Kidney epithelial cell (primary cell): ENCODE results near the gene PNO1. TPM values are rescaled to one million over a fixed set of nuclear protein-coding genes. Genes with fewer than 3 reads are reported as not detected.

Experiments used
- DNase-seq: peaks from one replicate; pipeline ENCODE4 v3.0.0-alpha.2; 2010; ENCODE audit warnings: low read depth
- H3K27me3 ChIP-seq: 2 replicates; pipeline ENCODE4 v1.6.0; 2011; ENCODE audit warnings: low read length; ENCODE audit not compliant: control insufficient read depth, insufficient read depth
- H3K36me3 ChIP-seq: 2 replicates; pipeline ENCODE4 v1.5.1; 2011; ENCODE audit warnings: low read length; ENCODE audit not compliant: control insufficient read depth, insufficient read depth
- H3K4me3 ChIP-seq: 2 replicates; pipeline ENCODE4 v1.5.1; 2011; ENCODE audit warnings: low read depth, mild to moderate bottlenecking, control low read depth, low read length
- total RNA-seq: library from RNA; depleted of rRNA; stranded (reverse); fragments of >200 nt; gene quantifications from 2 replicates; pipeline ENCODE4 v1.2.3, GENCODE V29; 2015
- TF ChIP-seq, protein P1 (sequence below): IDR thresholded peaks from 2 replicates; pipeline ENCODE4 v1.5.1; 2011; ENCODE audit warnings: mild to moderate bottlenecking, moderate library complexity, low read length, control low read depth, inconsistent platforms; ENCODE audit not compliant: insufficient read depth, poor library complexity, severe bottlenecking

Gene PNO1
- total RNA-seq, 1 donor from 2014 or later = 21.2 TPM

DNA sequence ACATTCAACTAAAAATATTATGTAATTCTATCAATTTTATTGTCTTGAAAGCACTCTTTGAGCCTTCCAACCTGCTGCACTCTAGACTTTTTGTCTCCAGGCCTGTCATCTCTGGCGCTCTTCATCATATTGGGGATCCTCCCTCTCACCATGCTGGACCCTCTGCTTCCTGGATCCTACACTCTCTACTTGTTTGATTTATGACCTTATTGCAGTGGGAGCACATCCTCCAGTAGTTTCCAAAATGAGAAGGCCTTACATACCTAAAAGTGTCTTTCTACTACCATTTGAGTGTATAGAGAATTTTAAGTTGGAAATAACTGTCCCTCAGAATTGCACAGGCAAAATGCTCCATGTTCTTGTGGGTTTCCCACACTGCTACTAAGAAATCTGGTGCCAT is 25.2 kb downstream of the PNO1 start:
- DNase-seq = no peak
- Histone ChIP-seq H3K36me3 (no peaks in the 10 kb centered on the region), H3K4me3 (no peak overlapping the region), H3K27me3 (no peaks in the 10 kb centered on the region)
- TF ChIP-seq, protein P1, sequence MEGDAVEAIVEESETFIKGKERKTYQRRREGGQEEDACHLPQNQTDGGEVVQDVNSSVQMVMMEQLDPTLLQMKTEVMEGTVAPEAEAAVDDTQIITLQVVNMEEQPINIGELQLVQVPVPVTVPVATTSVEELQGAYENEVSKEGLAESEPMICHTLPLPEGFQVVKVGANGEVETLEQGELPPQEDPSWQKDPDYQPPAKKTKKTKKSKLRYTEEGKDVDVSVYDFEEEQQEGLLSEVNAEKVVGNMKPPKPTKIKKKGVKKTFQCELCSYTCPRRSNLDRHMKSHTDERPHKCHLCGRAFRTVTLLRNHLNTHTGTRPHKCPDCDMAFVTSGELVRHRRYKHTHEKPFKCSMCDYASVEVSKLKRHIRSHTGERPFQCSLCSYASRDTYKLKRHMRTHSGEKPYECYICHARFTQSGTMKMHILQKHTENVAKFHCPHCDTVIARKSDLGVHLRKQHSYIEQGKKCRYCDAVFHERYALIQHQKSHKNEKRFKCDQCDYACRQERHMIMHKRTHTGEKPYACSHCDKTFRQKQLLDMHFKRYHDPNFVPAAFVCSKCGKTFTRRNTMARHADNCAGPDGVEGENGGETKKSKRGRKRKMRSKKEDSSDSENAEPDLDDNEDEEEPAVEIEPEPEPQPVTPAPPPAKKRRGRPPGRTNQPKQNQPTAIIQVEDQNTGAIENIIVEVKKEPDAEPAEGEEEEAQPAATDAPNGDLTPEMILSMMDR = no peak

- TF ChIP-seq, protein P1 = peak; percentile 75
- Histone ChIP-seq H3K36me3 (no peaks in the 10 kb centered on the region), H3K4me3 (no peak overlapping the region), H3K27me3 (no peaks in the 10 kb centered on the region)
- DNase-seq = no peak
Observed at GRCh38 chr2:68185541-68186164, 28.0 kb downstream of the PNO1 start.

DNA sequence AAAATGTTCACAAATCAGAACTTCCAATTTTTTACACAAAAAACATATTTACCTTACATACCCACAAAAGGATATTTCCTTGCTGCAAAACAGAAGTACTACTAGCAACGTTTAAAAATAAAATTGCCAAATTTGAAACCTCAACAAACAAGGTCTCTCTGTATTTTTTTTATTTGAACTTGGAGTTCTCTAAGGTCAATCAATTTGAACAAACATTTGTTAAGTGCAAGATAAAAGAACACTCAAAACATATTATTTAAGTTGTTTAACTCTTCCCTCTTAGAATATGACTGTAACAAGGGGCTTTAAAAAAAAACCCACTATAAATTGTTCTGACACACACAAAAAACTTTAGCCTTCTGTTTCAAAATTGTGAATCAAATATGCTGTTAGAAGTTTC is 29.6 kb downstream of the PNO1 start:
- TF ChIP-seq, protein P1 = no peak
- Histone ChIP-seq H3K4me3 (no peak overlapping the region), H3K36me3 (no peaks in the 10 kb centered on the region), H3K27me3 (no peaks in the 10 kb centered on the region)
- no peak for DNase-seq

DNA sequence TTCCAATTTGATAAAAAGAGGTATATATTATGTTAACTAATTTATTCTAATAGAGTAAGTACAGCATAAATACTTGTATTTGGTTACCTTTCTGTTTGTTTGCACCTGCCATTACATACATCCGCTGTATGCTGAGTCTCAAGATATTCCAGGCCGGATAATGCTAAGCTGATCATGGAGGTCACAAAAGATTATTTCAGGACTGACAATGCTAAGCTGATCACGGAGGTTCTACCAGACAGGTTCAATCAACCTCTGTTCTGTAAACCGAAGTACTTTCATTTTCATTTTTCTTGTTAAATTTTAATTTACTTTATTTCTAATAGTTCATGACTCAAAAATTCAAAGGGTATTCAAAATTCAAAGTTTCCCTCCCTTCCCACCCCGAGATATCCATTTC is 31.1 kb downstream of the PNO1 start:
- Histone ChIP-seq H3K36me3 (no peaks in the 10 kb centered on the region), H3K4me3 (no peak overlapping the region)

GRCh38 chr2:68189991-68190784 is 32.5 kb downstream of the PNO1 start:
- Histone ChIP-seq H3K4me3 (no peak overlapping the region), H3K27me3 (no peaks in the 10 kb centered on the region), H3K36me3 (no peaks in the 10 kb centered on the region)
- DNase-seq = no peak
- TF ChIP-seq, protein P1 = no peak

More for the DNA sequence above, 31.1 kb downstream of the PNO1 start:
- H3K27me3 ChIP-seq = no peaks in the 10 kb centered on the region
- TF ChIP-seq, protein P1 = no peak
- DNase-seq = no peak
